Measurements from ENCODE around the gene AP2A1. TPM values are rescaled to one million over a fixed set of nuclear protein-coding genes. Genes with fewer than 3 reads are reported as not detected.

AP2A1 gene
- total RNA-seq, 2 experiments from 2014 or later, result 78.0 to 79.2 TPM

DNA sequence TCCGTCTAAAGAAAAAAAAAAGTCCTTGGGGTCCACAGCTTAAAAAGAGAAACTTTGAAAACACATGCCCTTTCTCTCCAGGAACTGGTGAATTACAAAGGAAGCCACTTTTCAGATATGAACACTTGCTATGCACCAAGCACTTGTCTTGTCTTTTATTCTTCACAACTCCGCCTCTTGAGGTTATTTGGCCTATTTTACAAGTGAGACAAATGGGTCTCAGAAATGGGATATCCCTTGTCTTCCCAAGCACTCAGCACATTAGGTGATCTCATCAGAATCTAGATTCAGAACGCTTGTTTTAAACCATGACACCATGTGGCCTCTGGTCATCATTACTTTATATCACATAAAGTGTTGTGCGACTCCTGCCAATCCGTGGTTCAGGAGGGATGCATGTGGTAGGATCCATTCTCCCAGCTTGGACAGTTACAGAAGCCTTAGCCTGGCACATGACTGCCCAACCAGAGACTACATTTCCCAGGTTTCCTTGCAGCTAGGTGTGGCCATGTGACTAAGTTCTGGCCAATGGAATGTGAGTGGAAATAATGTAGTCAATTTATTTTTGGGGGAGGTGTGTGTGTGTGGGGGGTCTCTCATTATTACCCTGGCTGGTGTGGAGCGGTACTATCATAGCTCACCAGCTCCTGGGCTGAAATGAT lies 17.6 kb upstream of the AP2A1 start:
- no peak for DNase-seq
- CTCF ChIA-PET, result interaction anchor here (1.0 kb wide), 1 partner anchor 17 kb away, joined by 3 read pairs; no protein-coding TSS in a partner anchor
- Mint-ChIP-seq H3K27ac (no peak overlapping the region), H3K4me3 (no peak overlapping the region), H3K27me3 (no peaks in the 10 kb centered on the region), H3K36me3 (ENCODE audit: low read depth) (no peaks in the 10 kb centered on the region), H3K9me3 (peaks cover 6% of the 10 kb centered on the region), H3K4me1 (no peaks in the 10 kb centered on the region)
- POLR2A ChIA-PET, result no interaction called here

DNA sequence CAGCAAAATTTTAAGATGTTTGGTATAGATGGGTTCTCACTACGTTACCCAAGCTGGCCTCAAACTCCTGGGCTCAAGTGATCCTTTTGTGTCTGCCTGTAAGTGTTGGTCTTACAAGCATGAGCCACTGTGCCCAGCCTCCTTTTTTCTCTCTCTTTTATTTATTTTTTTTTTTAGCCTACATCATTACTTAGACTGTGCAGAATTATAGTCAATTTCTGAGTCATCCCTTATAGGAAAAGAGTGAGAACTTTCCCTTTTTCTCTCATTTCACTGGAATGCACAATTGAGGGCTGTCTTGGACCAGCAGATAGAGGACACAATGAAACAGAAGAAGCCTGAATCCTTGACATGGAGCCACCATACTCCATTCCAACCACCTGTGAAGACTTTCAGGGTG lies 17.0 kb upstream of the AP2A1 start:
- Mint-ChIP-seq H3K27ac (no peak overlapping the region), H3K36me3 (ENCODE audit: low read depth) (no peaks in the 10 kb centered on the region), H3K4me1 (no peaks in the 10 kb centered on the region), H3K27me3 (no peaks in the 10 kb centered on the region), H3K4me3 (no peak overlapping the region), H3K9me3 (peaks cover 4% of the 10 kb centered on the region)
- ChIA-PET CTCF (interaction anchor here (1.0 kb wide), 1 partner anchor 16 kb away, joined by 3 read pairs; no protein-coding TSS in a partner anchor), POLR2A (no interaction called here)
- DNase-seq, result no peak

GRCh38 chr19:49752701-49753100 lies 14.1 kb upstream of the AP2A1 start:
- peaks cover 5% of the 10 kb centered on the region for H3K9me3 Mint-ChIP-seq
- H3K27ac Mint-ChIP-seq, result no peak overlapping the region
- H3K27me3 Mint-ChIP-seq, result no peaks in the 10 kb centered on the region
- no peaks in the 10 kb centered on the region for H3K4me1 Mint-ChIP-seq
- ChIA-PET POLR2A (no interaction called here), CTCF (no interaction called here)
- no peak for DNase-seq
- no peaks in the 10 kb centered on the region for H3K36me3 Mint-ChIP-seq (ENCODE audit: low read depth)
- H3K4me3 Mint-ChIP-seq, result no peak overlapping the region

- CTCF ChIA-PET, result interaction anchor here (0.6 to 1.4 kb wide), 2 partner anchors 38 to 1943 kb away, joined by 3 to 4 read pairs; no protein-coding TSS in a partner anchor
Measured at GRCh38 chr19:49755956-49756355, 10.8 kb upstream of the AP2A1 start.

DNA sequence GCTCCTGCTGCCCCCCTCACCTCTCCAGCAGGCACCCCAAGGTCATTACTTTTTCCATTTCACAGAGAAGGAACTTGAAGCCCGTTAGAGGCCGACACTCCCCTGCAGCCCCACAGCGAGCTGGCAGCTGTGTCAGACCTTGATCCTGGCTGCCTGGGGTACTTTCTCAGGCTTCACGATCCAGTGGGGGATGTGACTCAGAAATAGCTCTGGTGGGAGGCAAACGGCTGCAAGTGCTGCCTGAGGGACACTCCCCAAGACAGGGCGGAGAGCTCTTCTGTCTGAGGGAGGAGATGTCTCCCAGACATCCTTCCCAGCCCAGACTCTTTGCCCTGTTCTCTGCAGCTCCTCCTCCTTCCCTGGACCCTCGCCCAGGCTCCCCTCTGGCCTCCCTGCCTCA lies 8.5 kb upstream of the AP2A1 start:
- H3K27me3 Mint-ChIP-seq, result no peaks in the 10 kb centered on the region
- no peak for DNase-seq
- H3K27ac Mint-ChIP-seq, result no peak overlapping the region
- H3K4me3 Mint-ChIP-seq, result no peak overlapping the region
- CTCF ChIA-PET, result no interaction called here
- POLR2A ChIA-PET, result interaction anchor here (0.5 kb wide), 1 partner anchor 72 kb away, joined by 3 read pairs; no protein-coding TSS in a partner anchor
- no peaks in the 10 kb centered on the region for H3K4me1 Mint-ChIP-seq
- H3K36me3 Mint-ChIP-seq (ENCODE audit: low read depth), result no peaks in the 10 kb centered on the region
- H3K9me3 Mint-ChIP-seq, result peaks cover 5% of the 10 kb centered on the region

More at GRCh38 chr19:49755956-49756355, 10.8 kb upstream of the AP2A1 start:
- POLR2A ChIA-PET, result no interaction called here
- no peak overlapping the region for H3K4me3 Mint-ChIP-seq
- DNase-seq, result no peak
- peaks cover 5% of the 10 kb centered on the region for H3K9me3 Mint-ChIP-seq
- H3K36me3 Mint-ChIP-seq (ENCODE audit: low read depth), result no peaks in the 10 kb centered on the region
- no peak overlapping the region for H3K27ac Mint-ChIP-seq
- H3K4me1 Mint-ChIP-seq, result no peaks in the 10 kb centered on the region
- H3K27me3 Mint-ChIP-seq, result no peaks in the 10 kb centered on the region

DNA sequence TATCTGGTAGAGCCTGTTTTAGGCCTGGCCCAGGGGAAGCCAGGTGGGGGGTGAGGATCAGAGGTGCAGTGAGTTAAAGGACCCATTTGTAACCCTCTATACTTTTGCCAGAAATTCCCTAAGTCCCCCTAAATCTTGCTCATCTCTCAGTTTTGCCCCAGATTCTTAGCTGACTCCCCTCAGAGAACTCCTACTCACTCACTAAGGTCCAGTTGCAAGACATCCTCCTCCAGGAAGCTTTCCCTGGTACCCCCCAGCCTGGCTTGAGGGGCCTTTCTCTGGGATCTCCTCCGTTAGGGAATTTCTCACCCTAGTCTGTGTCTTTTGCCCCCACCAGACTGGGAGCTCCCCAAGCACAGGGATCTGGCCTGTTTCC lies 5.6 kb upstream of the AP2A1 start:
- ChIA-PET POLR2A (interaction anchor here (1.4 kb wide), 1 partner anchor 14 kb away, joined by 3 read pairs; no protein-coding TSS in a partner anchor), CTCF (no interaction called here)
- H3K27me3 Mint-ChIP-seq, result no peaks in the 10 kb centered on the region
- H3K27ac Mint-ChIP-seq, result no peak overlapping the region
- peaks cover 11% of the 10 kb centered on the region for H3K4me1 Mint-ChIP-seq
- H3K4me3 Mint-ChIP-seq, result no peak overlapping the region
- DNase-seq, result no peak
- H3K36me3 Mint-ChIP-seq (ENCODE audit: low read depth), result no peaks in the 10 kb centered on the region
- H3K9me3 Mint-ChIP-seq, result peaks cover 2% of the 10 kb centered on the region

- Mint-ChIP-seq H3K36me3 (ENCODE audit: low read depth) (no peaks in the 10 kb centered on the region), H3K9me3 (no peaks in the 10 kb centered on the region), H3K4me3 (peak overlapping the region; percentile 7), H3K27me3 (no peaks in the 10 kb centered on the region), H3K4me1 (peaks cover 12% of the 10 kb centered on the region), H3K27ac (peak overlapping the region; percentile 16)
- POLR2A ChIA-PET, result interaction anchor here (1.4 kb wide), 1 partner anchor 15 kb away, joined by 3 read pairs; no protein-coding TSS in a partner anchor
- CTCF ChIA-PET, result no interaction called here
- no peak for DNase-seq
Measured at GRCh38 chr19:49761625-49762311, 5.0 kb upstream of the AP2A1 start.

DNA sequence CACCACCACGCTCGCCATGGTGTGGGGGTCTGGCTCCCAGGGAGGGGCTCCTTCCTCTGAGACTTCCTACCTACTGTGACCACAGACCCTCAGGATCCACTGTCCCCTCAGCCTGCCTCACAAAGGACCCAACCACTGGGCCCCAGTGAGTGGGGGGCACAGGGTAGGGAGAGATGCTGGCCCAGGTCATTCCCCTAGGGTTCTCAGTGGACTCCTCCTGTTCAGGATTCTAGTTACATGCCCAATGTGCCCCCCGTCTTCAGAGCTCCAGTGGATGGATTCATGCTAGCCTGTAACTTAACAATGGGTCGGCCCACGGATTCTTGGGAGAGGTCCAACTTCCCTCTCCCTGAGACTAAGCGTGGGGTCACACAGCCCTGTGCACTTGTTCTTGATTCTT lies 3.6 kb upstream of the AP2A1 start, which contains the start of gene TSKS:
TSKS (minus strand) TSS at position 77 of the 400 bp plus-strand sequence; CDS start at position 18, 59 bp downstream.
- no peaks in the 10 kb centered on the region for H3K27me3 Mint-ChIP-seq
- H3K36me3 Mint-ChIP-seq (ENCODE audit: low read depth), result peaks cover 3% of the 10 kb centered on the region
- ChIA-PET CTCF (interaction anchor here (1.2 kb wide), 1 partner anchor 45 kb away, joined by 3 read pairs; no protein-coding TSS in a partner anchor), POLR2A (no interaction called here)
- no peak for DNase-seq
- H3K9me3 Mint-ChIP-seq, result no peaks in the 10 kb centered on the region
- H3K4me1 Mint-ChIP-seq, result peaks cover 23% of the 10 kb centered on the region
- H3K27ac Mint-ChIP-seq, result peak within 1 kb of the TSS; percentile 16
- H3K4me3 Mint-ChIP-seq, result no peak within 1 kb of the TSS

- H3K9me3 Mint-ChIP-seq, result no peaks in the 10 kb centered on the region
- no peak overlapping the region for H3K4me3 Mint-ChIP-seq
- DNase-seq, result no peak
- CTCF ChIA-PET, result interaction anchor here (1.2 kb wide), 1 partner anchor 46 kb away, joined by 3 read pairs; no protein-coding TSS in a partner anchor
- H3K27ac Mint-ChIP-seq, result no peak overlapping the region
- peaks cover 3% of the 10 kb centered on the region for H3K36me3 Mint-ChIP-seq (ENCODE audit: low read depth)
- H3K27me3 Mint-ChIP-seq, result no peaks in the 10 kb centered on the region
- H3K4me1 Mint-ChIP-seq, result peaks cover 32% of the 10 kb centered on the region
- POLR2A ChIA-PET, result no interaction called here
Measured at GRCh38 chr19:49764341-49764740, 2.5 kb upstream of the AP2A1 start.

DNA sequence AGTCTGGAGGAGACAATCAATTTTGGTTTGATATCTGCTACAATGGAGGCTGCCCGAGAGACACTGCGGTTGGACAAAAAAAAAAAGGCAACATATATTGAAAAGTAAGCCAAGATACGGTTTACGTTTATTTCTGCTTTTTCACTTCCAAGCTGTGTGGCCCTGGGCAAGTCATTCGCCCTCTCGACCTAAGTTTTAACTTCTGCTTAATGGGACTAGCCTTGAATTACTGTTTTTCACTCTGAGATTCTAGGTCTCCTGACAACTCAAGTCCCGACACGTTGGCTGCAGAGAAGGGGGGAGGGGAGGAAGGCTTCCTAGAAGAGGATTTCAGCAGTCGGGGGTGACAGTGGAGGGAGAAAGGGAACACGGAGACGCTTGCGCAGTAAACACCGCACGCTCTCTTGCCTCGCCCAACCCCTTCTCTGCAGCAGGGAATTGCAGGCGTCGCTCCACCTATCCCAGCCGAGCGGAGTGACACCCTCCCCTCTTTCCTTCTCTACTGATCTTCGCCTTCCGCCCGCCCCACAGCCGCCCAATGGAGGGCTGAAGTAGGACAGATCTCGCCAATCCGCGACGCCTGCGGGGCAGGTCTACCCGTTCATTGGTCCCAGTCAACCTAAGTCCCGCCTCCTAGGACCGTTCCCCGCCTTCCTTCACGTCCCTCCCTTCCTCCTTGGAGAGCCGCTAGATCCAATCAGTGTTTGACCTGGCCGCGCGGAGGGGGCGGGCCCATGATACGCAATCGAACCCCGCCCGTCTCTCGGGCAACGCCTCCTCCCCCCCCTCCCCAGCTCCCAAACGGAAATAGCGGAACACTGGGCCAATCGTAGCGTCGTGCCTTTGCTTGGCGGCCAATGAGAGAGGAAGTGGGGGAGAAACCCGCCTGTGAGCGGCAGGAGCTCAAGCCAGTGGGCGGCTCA lies 533 bp upstream of the AP2A1 start:
- H3K9me3 Mint-ChIP-seq, result no peaks in the 10 kb centered on the region
- CTCF ChIA-PET, result interaction anchor here (0.8 to 1.4 kb wide), 7 partner anchors 16 to 103 kb away, joined by 3 to 8 read pairs (median 3); partner anchors contain the start of gene PRMT1
- peak overlapping the region; percentile 83 for H3K27ac Mint-ChIP-seq
- no peaks in the 10 kb centered on the region for H3K27me3 Mint-ChIP-seq
- H3K4me1 Mint-ChIP-seq, result peaks cover 41% of the 10 kb centered on the region
- POLR2A ChIA-PET, result interaction anchor here (0.6 to 1.8 kb wide), 10 partner anchors 14 to 258 kb away, joined by 3 to 6 read pairs (median 3); partner anchors contain the start of genes FUZ, MED25 and VRK3
- peak overlapping the region; percentile 83 for H3K4me3 Mint-ChIP-seq
- peaks cover 3% of the 10 kb centered on the region for H3K36me3 Mint-ChIP-seq (ENCODE audit: low read depth)
- peak; percentile 100 for DNase-seq

DNA sequence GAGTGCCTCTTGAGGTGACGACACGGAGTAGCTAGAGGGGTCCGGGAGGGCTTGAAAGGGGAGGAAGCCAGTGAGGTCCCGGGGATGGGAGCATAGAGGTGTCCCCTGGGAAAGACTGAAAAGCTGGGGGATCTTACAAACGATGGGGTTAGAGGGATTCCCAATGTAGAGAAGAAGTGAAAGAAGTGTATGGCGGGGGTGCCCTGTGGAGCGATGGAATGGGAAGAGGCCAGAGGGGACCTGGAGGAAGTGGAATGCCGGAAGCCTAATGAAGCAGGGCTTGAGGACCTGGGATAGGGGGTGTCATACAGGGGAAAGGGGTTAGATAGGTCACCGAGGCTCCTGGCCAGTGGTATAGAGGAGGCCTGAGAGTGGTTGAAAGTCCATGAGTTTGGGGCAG lies 580 bp downstream of the AP2A1 start:
- Mint-ChIP-seq H3K36me3 (ENCODE audit: low read depth) (peaks cover 7% of the 10 kb centered on the region), H3K4me1 (peaks cover 45% of the 10 kb centered on the region), H3K27ac (peak overlapping the region; percentile 82), H3K27me3 (no peaks in the 10 kb centered on the region), H3K9me3 (no peaks in the 10 kb centered on the region), H3K4me3 (peak overlapping the region; percentile 83)
- no peak for DNase-seq
- POLR2A ChIA-PET, result interaction anchor here (0.6 to 1.8 kb wide), 6 partner anchors 12 to 257 kb away, joined by 3 to 6 read pairs (median 3); partner anchors contain the start of genes FUZ, MED25 and VRK3
- CTCF ChIA-PET, result interaction anchor here (1.1 to 1.4 kb wide), 4 partner anchors 49 to 102 kb away, joined by 3 to 8 read pairs (median 4); partner anchors contain the start of gene PRMT1

- Mint-ChIP-seq H3K4me1 (peaks cover 45% of the 10 kb centered on the region), H3K27me3 (no peaks in the 10 kb centered on the region), H3K27ac (peak overlapping the region; percentile 82), H3K36me3 (ENCODE audit: low read depth) (peaks cover 7% of the 10 kb centered on the region), H3K4me3 (peak overlapping the region; percentile 83), H3K9me3 (no peaks in the 10 kb centered on the region)
- CTCF ChIA-PET, result no interaction called here
- POLR2A ChIA-PET, result interaction anchor here (0.7 to 1.8 kb wide), 3 partner anchors 45 to 51 kb away, joined by 3 to 6 read pairs (median 3); partner anchors contain the start of gene FUZ
- no peak for DNase-seq
Measured at GRCh38 chr19:49767967-49768581, 1.3 kb downstream of the AP2A1 start.
